Kidney epithelial cell (primary cell): ENCODE measurements around the gene DUS1L. TPM values are rescaled to one million over a fixed set of nuclear protein-coding genes. Genes with fewer than 3 reads are reported as not detected.

Source experiments
- DNase-seq: peaks from one replicate; pipeline ENCODE4 v3.0.0-alpha.2; 2010; ENCODE audit warnings: low read depth
- H3K27me3 ChIP-seq: 2 replicates; pipeline ENCODE4 v1.6.0; 2011; ENCODE audit warnings: low read length; ENCODE audit not compliant: control insufficient read depth, insufficient read depth
- H3K36me3 ChIP-seq: 2 replicates; pipeline ENCODE4 v1.5.1; 2011; ENCODE audit warnings: low read length; ENCODE audit not compliant: control insufficient read depth, insufficient read depth
- H3K4me3 ChIP-seq: 2 replicates; pipeline ENCODE4 v1.5.1; 2011; ENCODE audit warnings: low read depth, mild to moderate bottlenecking, control low read depth, low read length
- CTCF ChIP-seq: IDR thresholded peaks from 2 replicates; pipeline ENCODE4 v1.5.1; 2011; ENCODE audit warnings: mild to moderate bottlenecking, moderate library complexity, low read length, control low read depth, inconsistent platforms; ENCODE audit not compliant: insufficient read depth, poor library complexity, severe bottlenecking
- total RNA-seq: library from RNA; depleted of rRNA; stranded (reverse); fragments of >200 nt; gene quantifications from 2 replicates; pipeline ENCODE4 v1.2.3, GENCODE V29; 2015

The DUS1L gene
- total RNA-seq, 1 donor from 2014 or later, result 147 TPM

- no peak for DNase-seq
- peaks cover 3% of the 10 kb centered on the region for H3K36me3 ChIP-seq
- no peak overlapping the region for H3K4me3 ChIP-seq
- TF ChIP-seq CTCF, result no peak
- no peaks in the 10 kb centered on the region for H3K27me3 ChIP-seq
Observed at GRCh38 chr17:82049106-82049505, 16.5 kb downstream of the DUS1L start.

GRCh38 chr17:82048571-82048971 lies 17.0 kb downstream of the DUS1L start:
- TF ChIP-seq CTCF, result no peak
- Histone ChIP-seq H3K27me3 (no peaks in the 10 kb centered on the region), H3K4me3 (no peak overlapping the region), H3K36me3 (peaks cover 3% of the 10 kb centered on the region)
- DNase-seq, result no peak

- peaks cover 3% of the 10 kb centered on the region for H3K36me3 ChIP-seq
- H3K27me3 ChIP-seq, result no peaks in the 10 kb centered on the region
- TF ChIP-seq CTCF, result no peak
- H3K4me3 ChIP-seq, result no peak overlapping the region
- no peak for DNase-seq
Observed at GRCh38 chr17:82047914-82048570, 17.6 kb downstream of the DUS1L start.

GRCh38 chr17:82047379-82047778 lies 18.2 kb downstream of the DUS1L start:
- Histone ChIP-seq H3K27me3 (no peaks in the 10 kb centered on the region), H3K4me3 (no peak overlapping the region), H3K36me3 (peaks cover 3% of the 10 kb centered on the region)
- DNase-seq, result no peak
- no peak for TF ChIP-seq CTCF

- H3K36me3 ChIP-seq, result peaks cover 3% of the 10 kb centered on the region
- no peak overlapping the region for H3K4me3 ChIP-seq
- no peak for TF ChIP-seq CTCF
- H3K27me3 ChIP-seq, result no peaks in the 10 kb centered on the region
- no peak for DNase-seq
Observed at GRCh38 chr17:82046903-82047302, 18.7 kb downstream of the DUS1L start.

GRCh38 chr17:82045936-82046484 lies 19.6 kb downstream of the DUS1L start:
- no peak for DNase-seq
- no peak overlapping the region for H3K4me3 ChIP-seq
- no peaks in the 10 kb centered on the region for H3K27me3 ChIP-seq
- peaks cover 3% of the 10 kb centered on the region for H3K36me3 ChIP-seq
- no peak for TF ChIP-seq CTCF
